GM23338 (cell line): ENCODE measurements around the gene ZNF670. TPM values are rescaled to one million over a fixed set of nuclear protein-coding genes. Genes with fewer than 3 reads are reported as not detected.
A peak's percentile ranks its signal among the peaks of the same experiment; 100 is the strongest.

ENCODE experiments used
- ATAC-seq: fragments of 200-7000 bp; cut with Tn5 transposase; 3 replicates; pipeline ENCODE4 v1.9.1; 2020
- DNase-seq: peaks from one replicate; pipeline ENCODE4 v3.0.0-alpha.2; 2015; ENCODE audit warnings: low spot score
- H2AFZ ChIP-seq: fragments of 200-600 bp; sonication (generic); 2 replicates; pipeline ENCODE4 v1.8.0; 2016; ENCODE audit warnings: antibody characterized with exemption, mild to moderate bottlenecking, moderate library complexity
- H3F3A ChIP-seq: fragments of 200-600 bp; sonication (generic); replicated peaks from 2 replicates; pipeline ENCODE4 v1.8.0; 2017; ENCODE audit warnings: antibody characterized with exemption, mixed run types, low read depth
- H3K27ac ChIP-seq: fragments of 200-600 bp; sonication (generic); 2 replicates; pipeline ENCODE4 v1.6.1; 2016; ENCODE audit warnings: low read depth
- H3K27me3 ChIP-seq: fragments of 200-600 bp; sonication (generic); 2 replicates; pipeline ENCODE4 v1.8.0; 2016; ENCODE audit warnings: mild to moderate bottlenecking, mixed run types, moderate library complexity; ENCODE audit not compliant: insufficient read depth
- H3K36me3 ChIP-seq: fragments of 200-600 bp; sonication (generic); 2 replicates; pipeline ENCODE4 v1.8.0; 2016; ENCODE audit warnings: mild to moderate bottlenecking; ENCODE audit not compliant: insufficient read depth
- H3K4me1 ChIP-seq: fragments of 200-600 bp; sonication (generic); 2 replicates; pipeline ENCODE4 v1.8.0; 2016; ENCODE audit warnings: mild to moderate bottlenecking, moderate library complexity; ENCODE audit not compliant: insufficient read depth
- H3K4me2 ChIP-seq: fragments of 200-600 bp; sonication (generic); 2 replicates; pipeline ENCODE4 v1.7.1; 2017; ENCODE audit warnings: mixed run types
- H3K4me3 ChIP-seq: fragments of 200-600 bp; sonication (generic); 2 replicates; pipeline ENCODE4 v1.6.1; 2016; ENCODE audit warnings: mixed run types
- H3K79me2 ChIP-seq: fragments of 200-600 bp; sonication (generic); replicated peaks from 2 replicates; pipeline ENCODE4 v1.8.0; 2017; ENCODE audit warnings: mild to moderate bottlenecking; ENCODE audit not compliant: insufficient read depth
- H3K9me2 ChIP-seq: fragments of 200-600 bp; sonication (generic); 2 replicates; pipeline ENCODE4 v1.8.0; 2017; ENCODE audit not compliant: insufficient read depth
- H4K20me1 ChIP-seq: fragments of 200-600 bp; sonication (generic); replicated peaks from 2 replicates; pipeline ENCODE4 v1.8.0; 2017; ENCODE audit warnings: mild to moderate bottlenecking; ENCODE audit not compliant: insufficient read depth
- H3K27ac Mint-ChIP-seq: 2 replicates; pipeline ENCODE4 v1.8.0; 2020; ENCODE audit warnings: inconsistent platforms, mild to moderate bottlenecking, moderate library complexity, mixed read lengths
- H3K27me3 Mint-ChIP-seq: 3 replicates; pipeline ENCODE4 v1.8.0; 2022; ENCODE audit warnings: low read depth, mild to moderate bottlenecking, moderate library complexity, mixed read lengths, inconsistent platforms; ENCODE audit not compliant: insufficient read depth, poor library complexity
- H3K36me3 Mint-ChIP-seq: 3 replicates; pipeline ENCODE4 v1.8.0; 2021; ENCODE audit warnings: low read depth, mild to moderate bottlenecking, inconsistent platforms, moderate library complexity, mixed read lengths
- H3K4me1 Mint-ChIP-seq: 3 replicates; pipeline ENCODE4 v1.8.0; 2020; ENCODE audit warnings: mild to moderate bottlenecking, inconsistent platforms, mixed read lengths
- H3K4me3 Mint-ChIP-seq: 3 replicates; pipeline ENCODE4 v1.8.0; 2021; ENCODE audit warnings: moderate library complexity, mild to moderate bottlenecking, inconsistent platforms, mixed read lengths
- H3K9me3 Mint-ChIP-seq: 3 replicates; pipeline ENCODE4 v1.8.0; 2020; ENCODE audit warnings: moderate library complexity, mild to moderate bottlenecking, inconsistent platforms, mixed read lengths
- CREB1 ChIP-seq: fragments of 250-450 bp; sonication (Bioruptor Pico); IDR thresholded peaks from 2 replicates; pipeline ENCODE4 v1.5.0; 2020; ENCODE audit warnings: low read depth, mild to moderate bottlenecking, moderate library complexity
- CTCF ChIP-seq, 2 experiments: fragments of 200-600 bp in 1 of 2; sonication (generic) in 1 of 2; conservative IDR thresholded peaks; 2 replicates each; pipeline versions ENCODE4 v1.5.1 to v1.6.1; 2016 to 2017; ENCODE audit warnings: antibody characterized with exemption in 2 of 2, low read depth in 2 of 2, mild to moderate bottlenecking in 2 of 2, moderate library complexity in 1 of 2
- ETS1 ChIP-seq: IDR thresholded peaks from 2 replicates; pipeline ENCODE4 v1.6.1; 2016; ENCODE audit warnings: antibody characterized with exemption
- EZH2 ChIP-seq: fragments of 200-600 bp; sonication (generic); IDR thresholded peaks from one replicate; pipeline ENCODE4 v1.8.0; 2017; ENCODE audit warnings: antibody characterized with exemption, mild to moderate bottlenecking, low read depth; ENCODE audit not compliant: unreplicated experiment
- JUNB ChIP-seq: IDR thresholded peaks from one replicate; pipeline ENCODE4 v1.6.1; 2016; ENCODE audit warnings: antibody characterized with exemption; ENCODE audit not compliant: unreplicated experiment
- NANOG ChIP-seq: IDR thresholded peaks from 2 replicates; pipeline ENCODE4 v1.6.1; 2016; ENCODE audit warnings: antibody characterized with exemption, borderline replicate concordance
- POLR2AphosphoS5 ChIP-seq: IDR thresholded peaks from 2 replicates; pipeline ENCODE4 v1.6.1; 2016; ENCODE audit warnings: antibody characterized with exemption, low read depth
- STAT1 ChIP-seq: IDR thresholded peaks from one replicate; pipeline ENCODE4 v1.6.1; 2016; ENCODE audit warnings: antibody characterized with exemption; ENCODE audit not compliant: unreplicated experiment
- ZNF331 ChIP-seq: fragments of 250-450 bp; sonication (Bioruptor Pico); IDR thresholded peaks from 2 replicates; pipeline ENCODE4 v1.5.0; 2020; ENCODE audit warnings: low read depth, mild to moderate bottlenecking, moderate library complexity
- polyA plus RNA-seq: library from polyadenylated mRNA; unstranded; fragments of >200 nt; fragmentation: Nextera tagmentation; extraction: Ambion mirVana; gene quantifications from 2 replicates; pipeline ENCODE4 v1.2.1, GENCODE V29; 2016
- total RNA-seq: library from RNA; depleted of rRNA; stranded (reverse); fragments of >200 nt; shearing (Covaris generic); gene quantifications from 2 replicates; pipeline ENCODE4 v1.2.3, GENCODE V29; 2014
- TF ChIP-seq, protein P1 (sequence below): IDR thresholded peaks from one replicate; pipeline ENCODE4 v1.6.1; 2018; ENCODE audit warnings: antibody characterized with exemption; ENCODE audit not compliant: unreplicated experiment

The ZNF670 gene
- total and polyA plus RNA-seq, 2 experiments from 2014 or later: 8.0 to 19.3 TPM

DNA sequence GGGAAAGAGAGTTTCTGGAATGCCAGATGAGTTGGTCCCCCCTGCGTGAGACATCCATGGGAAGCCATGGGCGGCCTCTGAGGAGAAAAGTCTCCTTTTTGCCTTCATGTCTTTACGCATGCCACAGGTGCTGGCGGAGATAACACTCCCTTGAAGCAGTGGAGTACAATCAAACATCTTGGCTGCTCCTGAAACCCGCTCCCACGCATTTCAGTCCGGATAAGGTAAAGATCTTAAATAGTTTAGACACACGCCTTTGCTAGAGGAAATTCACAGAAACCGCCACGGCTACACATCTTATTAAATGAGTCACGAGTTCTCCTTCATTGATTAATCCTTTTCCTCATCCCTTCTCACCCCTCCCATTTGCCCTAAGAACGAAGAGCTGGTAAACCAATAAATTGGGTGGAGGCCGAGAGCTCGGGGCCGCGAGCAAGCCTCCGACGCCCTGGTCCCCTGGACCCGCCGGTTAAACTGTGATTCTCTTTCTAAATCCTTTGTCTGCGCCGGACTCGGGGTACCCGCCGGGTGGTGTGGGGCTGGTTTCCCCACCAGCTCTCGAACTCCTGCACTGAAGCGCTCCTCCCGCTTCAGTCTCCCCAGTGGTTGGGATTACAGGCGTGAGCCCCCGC, 32.1 kb upstream of the ZNF670 start:
- peak; percentile 58 for DNase-seq
- Histone ChIP-seq H3K79me2 (no peaks in the 10 kb centered on the region), H3K36me3 (no peaks in the 10 kb centered on the region), H3K9me2 (no peaks in the 10 kb centered on the region), H3K4me2 (peak overlapping the region; percentile 97), H3K27me3 (peaks cover 45% of the 10 kb centered on the region), H4K20me1 (no peaks in the 10 kb centered on the region), H3K4me3 (peak overlapping the region; percentile 83), H3F3A (no peaks in the 10 kb centered on the region), H2AFZ (peak overlapping the region; percentile 97), H3K4me1 (peaks cover 8% of the 10 kb centered on the region), H3K27ac (no peak overlapping the region)
- Mint-ChIP-seq H3K27me3 (peaks cover 33% of the 10 kb centered on the region), H3K4me1 (peaks cover 16% of the 10 kb centered on the region), H3K9me3 (peaks cover 6% of the 10 kb centered on the region; the same call in 2 of the 3 replicates), H3K36me3 (peaks cover 3% of the 10 kb centered on the region; the same call in 1 of the 3 replicates), H3K27ac (no peak overlapping the region), H3K4me3 (peak overlapping the region; percentile 70)
- TF ChIP-seq, protein P1, sequence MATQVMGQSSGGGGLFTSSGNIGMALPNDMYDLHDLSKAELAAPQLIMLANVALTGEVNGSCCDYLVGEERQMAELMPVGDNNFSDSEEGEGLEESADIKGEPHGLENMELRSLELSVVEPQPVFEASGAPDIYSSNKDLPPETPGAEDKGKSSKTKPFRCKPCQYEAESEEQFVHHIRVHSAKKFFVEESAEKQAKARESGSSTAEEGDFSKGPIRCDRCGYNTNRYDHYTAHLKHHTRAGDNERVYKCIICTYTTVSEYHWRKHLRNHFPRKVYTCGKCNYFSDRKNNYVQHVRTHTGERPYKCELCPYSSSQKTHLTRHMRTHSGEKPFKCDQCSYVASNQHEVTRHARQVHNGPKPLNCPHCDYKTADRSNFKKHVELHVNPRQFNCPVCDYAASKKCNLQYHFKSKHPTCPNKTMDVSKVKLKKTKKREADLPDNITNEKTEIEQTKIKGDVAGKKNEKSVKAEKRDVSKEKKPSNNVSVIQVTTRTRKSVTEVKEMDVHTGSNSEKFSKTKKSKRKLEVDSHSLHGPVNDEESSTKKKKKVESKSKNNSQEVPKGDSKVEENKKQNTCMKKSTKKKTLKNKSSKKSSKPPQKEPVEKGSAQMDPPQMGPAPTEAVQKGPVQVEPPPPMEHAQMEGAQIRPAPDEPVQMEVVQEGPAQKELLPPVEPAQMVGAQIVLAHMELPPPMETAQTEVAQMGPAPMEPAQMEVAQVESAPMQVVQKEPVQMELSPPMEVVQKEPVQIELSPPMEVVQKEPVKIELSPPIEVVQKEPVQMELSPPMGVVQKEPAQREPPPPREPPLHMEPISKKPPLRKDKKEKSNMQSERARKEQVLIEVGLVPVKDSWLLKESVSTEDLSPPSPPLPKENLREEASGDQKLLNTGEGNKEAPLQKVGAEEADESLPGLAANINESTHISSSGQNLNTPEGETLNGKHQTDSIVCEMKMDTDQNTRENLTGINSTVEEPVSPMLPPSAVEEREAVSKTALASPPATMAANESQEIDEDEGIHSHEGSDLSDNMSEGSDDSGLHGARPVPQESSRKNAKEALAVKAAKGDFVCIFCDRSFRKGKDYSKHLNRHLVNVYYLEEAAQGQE: no peak
- peak; percentile 4 for TF ChIP-seq EZH2
- TF ChIP-seq ETS1: no peak
- TF ChIP-seq CREB1: no peak
- no peak for TF ChIP-seq JUNB
- no peak for TF ChIP-seq NANOG
- TF ChIP-seq CTCF (conservative IDR thresholded peaks at IDR 0.05; ENCODE audit: low read depth in 2 of 2): no peak
- ATAC-seq: peak; percentile 19; the same call in 1 of the 3 replicates

DNA sequence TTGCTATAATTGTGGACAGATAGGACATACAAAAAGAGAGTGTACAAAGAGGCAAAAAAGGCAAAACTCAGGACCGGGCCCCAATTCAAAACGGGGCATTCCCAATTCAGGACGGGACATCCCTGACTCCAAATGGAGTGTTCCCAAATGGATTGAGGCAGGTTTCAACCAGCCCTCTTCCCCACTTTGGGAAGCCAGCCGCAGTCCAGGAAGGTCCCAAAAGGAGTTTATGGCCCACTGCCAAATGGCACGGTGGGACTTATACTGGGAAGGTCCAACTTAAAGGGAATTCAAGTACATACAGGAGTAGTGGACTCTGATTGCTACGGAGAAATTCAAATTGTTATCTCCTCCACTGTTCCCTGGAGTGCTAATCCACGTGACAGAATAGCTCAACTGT, 29.1 kb upstream of the ZNF670 start:
- peaks cover 12% of the 10 kb centered on the region for H3K36me3 Mint-ChIP-seq
- H3K27me3 Mint-ChIP-seq: peaks cover 24% of the 10 kb centered on the region
- Histone ChIP-seq H3K4me3 (no peak overlapping the region), H3K9me2 (no peaks in the 10 kb centered on the region), H4K20me1 (peaks cover 10% of the 10 kb centered on the region; the same call in 1 of the 2 replicates), H3K27ac (no peak overlapping the region), H3F3A (peaks cover 6% of the 10 kb centered on the region; the same call in 1 of the 2 replicates), H3K4me2 (no peak overlapping the region), H3K4me1 (peaks cover 26% of the 10 kb centered on the region), H3K36me3 (no peaks in the 10 kb centered on the region), H3K79me2 (peaks cover 11% of the 10 kb centered on the region), H2AFZ (no peak overlapping the region), H3K27me3 (peaks cover 39% of the 10 kb centered on the region)
- ATAC-seq: no peak
- H3K9me3 Mint-ChIP-seq: peaks cover 5% of the 10 kb centered on the region; the same call in 1 of the 3 replicates
- peaks cover 29% of the 10 kb centered on the region for H3K4me1 Mint-ChIP-seq
- DNase-seq: no peak
- H3K4me3 Mint-ChIP-seq: no peak overlapping the region
- no peak overlapping the region for H3K27ac Mint-ChIP-seq
- TF ChIP-seq NANOG (no peak), ZNF331 (no peak), ETS1 (no peak), POLR2AphosphoS5 (no peak), EZH2 (no peak), STAT1 (no peak), JUNB (no peak), CREB1 (no peak)
- TF ChIP-seq, protein P1: no peak
